Measurements from ENCODE around the gene SYT5.

GRCh38 chr19:55160128-55160985, 19.7 kb downstream of the SYT5 start:
- TF ChIP-seq POLR2A (IDR thresholded peaks at IDR 0.05; ENCODE audit: borderline replicate concordance, extremely low read depth, insufficient read depth, insufficient read length): no peak
- TF ChIP-seq CEBPB (IDR thresholded peaks at IDR 0.05; ENCODE audit: low read depth): no peak
- peak; percentile 89 to 97 (median 96) for TF ChIP-seq CTCF (IDR thresholded peaks at IDR 0.05 in 2 of 3, conservative IDR thresholded peaks at IDR 0.05 in 1 of 3; ENCODE audit: borderline replicate concordance in 1 of 3, insufficient read depth in 1 of 3, low read depth in 2 of 3, low read length in 2 of 3)
- TF ChIP-seq ZBTB33 (IDR thresholded peaks at IDR 0.05; ENCODE audit: extremely low read depth, insufficient replicate concordance, low read length): no peak
- no peak for TF ChIP-seq SIN3A (IDR thresholded peaks at IDR 0.05; ENCODE audit: low read depth)
- TF ChIP-seq POLR2AphosphoS5 (IDR thresholded peaks at IDR 0.05; ENCODE audit: low read depth, low read length): peak; percentile 68
- TF ChIP-seq SRF (IDR thresholded peaks at IDR 0.05; ENCODE audit: low read depth): no peak
- peak; percentile 59 for TF ChIP-seq SP1 (IDR thresholded peaks at IDR 0.05; ENCODE audit: low read depth)
- TF ChIP-seq REST (IDR thresholded peaks at IDR 0.05; ENCODE audit: low read depth): no peak
- no peak for TF ChIP-seq ZFX (IDR thresholded peaks at IDR 0.05)
- TF ChIP-seq MAX (IDR thresholded peaks at IDR 0.05): peak; percentile 91
- TF ChIP-seq RAD21 (IDR thresholded peaks at IDR 0.05; ENCODE audit: low read depth): peak; percentile 94
- TF ChIP-seq EZH2 (IDR thresholded peaks at IDR 0.05): no peak
- TF ChIP-seq ZNF274 (IDR thresholded peaks at IDR 0.05; ENCODE audit: low read depth, low read length): no peak
